Measurements from ENCODE around the gene HNRNPM. TPM values are rescaled to one million over a fixed set of nuclear protein-coding genes. Genes with fewer than 3 reads are reported as not detected.

Gene HNRNPM
- total and polyA plus RNA-seq, 2 donors (not counting 1 experiment from before 2014, with no cell fraction given): 137 to 221 TPM

DNA sequence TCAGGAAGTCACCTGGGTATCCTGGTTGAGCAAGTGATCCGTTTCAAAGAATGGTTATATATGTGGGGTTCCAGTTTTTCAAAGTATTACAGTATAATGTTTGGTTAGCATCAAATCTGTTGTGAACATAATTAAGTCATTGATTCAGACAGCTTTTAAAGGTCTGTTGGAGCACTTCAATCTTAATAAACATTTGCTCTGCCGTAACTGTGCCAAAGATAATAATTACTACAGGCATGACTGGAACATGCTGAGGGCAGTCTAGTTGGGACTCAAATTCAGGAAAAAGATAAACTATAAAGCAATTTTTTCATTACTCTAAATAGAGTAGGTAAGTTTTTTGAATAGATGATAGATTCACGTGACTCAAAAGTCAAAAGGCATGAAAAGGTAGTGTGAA lies 23.3 kb downstream of the HNRNPM start:
- intact Hi-C loops (cut with micrococcal nuclease): no loop called here
- CTCF ChIA-PET: interaction anchor here (1.4 kb wide), 1 partner anchor 15 kb away, joined by 3 read pairs; no protein-coding TSS in a partner anchor

DNA sequence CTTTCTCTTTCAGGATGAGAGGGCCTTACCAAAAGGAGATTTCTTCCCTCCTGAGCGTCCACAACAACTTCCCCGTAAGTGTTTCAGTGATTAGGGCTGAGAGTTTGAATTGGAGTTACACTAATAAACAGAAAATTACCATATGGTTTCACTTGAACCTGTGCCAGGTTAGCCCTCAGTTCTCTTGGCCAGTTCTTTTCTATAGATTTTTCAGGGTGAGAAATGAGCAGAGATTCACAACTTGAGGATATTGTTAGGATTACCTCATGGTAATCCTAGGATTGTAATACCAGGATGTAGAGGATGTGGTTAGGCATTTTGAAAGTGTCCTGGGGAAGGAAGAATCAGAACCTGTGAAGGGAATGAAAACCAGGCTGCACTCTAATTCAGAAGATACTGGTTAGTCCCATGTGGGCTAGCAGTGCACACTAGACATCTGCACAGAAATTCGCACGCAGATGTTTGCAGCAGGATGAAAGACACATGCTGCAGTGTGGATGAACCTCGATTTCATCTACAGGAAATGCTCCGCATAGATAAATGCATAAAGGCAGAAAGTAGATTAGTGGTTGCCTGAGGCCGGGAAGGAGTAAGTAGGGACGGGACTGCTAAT lies 24.1 kb downstream of the HNRNPM start:
- peaks cover 23 to 84% of the 10 kb centered on the region in 2 experiments for H3K36me3 ChIP-seq (replicated peaks in 1 of 2; ENCODE audit: control extremely low read depth in 1 of 2, control insufficient read depth in 1 of 2, extremely low read depth in 1 of 2, insufficient read depth in 2 of 2, low read length in 1 of 2)
- peaks cover 18% of the 10 kb centered on the region in 2 donors for H3K4me1 ChIP-seq (ENCODE audit: control insufficient read depth in 2 of 2, insufficient read depth in 2 of 2, low read length in 2 of 2)
- no peaks in the 10 kb centered on the region for H3K27me3 ChIP-seq (replicated peaks in 1 of 4; ENCODE audit: control extremely low read depth in 1 of 4, control insufficient read depth in 3 of 4, insufficient read depth in 4 of 4, low read length in 3 of 4)
- DNase-seq (no peak), ATAC-seq (ENCODE audit: low read depth) (no peak)
- H3K4me1 Mint-ChIP-seq: peaks cover 16% of the 10 kb centered on the region
- H2AFZ ChIP-seq (ENCODE audit: insufficient read depth, low read depth, low read length, poor library complexity, severe bottlenecking): no peak overlapping the region
- no peak overlapping the region for H3K9ac ChIP-seq (ENCODE audit: low read length)
- TF ChIP-seq EZH2 (IDR thresholded peaks at IDR 0.05; ENCODE audit: borderline replicate concordance, insufficient read depth, low read depth, low read length, poor library complexity, severe bottlenecking): no peak
- TF ChIP-seq, protein P1, sequence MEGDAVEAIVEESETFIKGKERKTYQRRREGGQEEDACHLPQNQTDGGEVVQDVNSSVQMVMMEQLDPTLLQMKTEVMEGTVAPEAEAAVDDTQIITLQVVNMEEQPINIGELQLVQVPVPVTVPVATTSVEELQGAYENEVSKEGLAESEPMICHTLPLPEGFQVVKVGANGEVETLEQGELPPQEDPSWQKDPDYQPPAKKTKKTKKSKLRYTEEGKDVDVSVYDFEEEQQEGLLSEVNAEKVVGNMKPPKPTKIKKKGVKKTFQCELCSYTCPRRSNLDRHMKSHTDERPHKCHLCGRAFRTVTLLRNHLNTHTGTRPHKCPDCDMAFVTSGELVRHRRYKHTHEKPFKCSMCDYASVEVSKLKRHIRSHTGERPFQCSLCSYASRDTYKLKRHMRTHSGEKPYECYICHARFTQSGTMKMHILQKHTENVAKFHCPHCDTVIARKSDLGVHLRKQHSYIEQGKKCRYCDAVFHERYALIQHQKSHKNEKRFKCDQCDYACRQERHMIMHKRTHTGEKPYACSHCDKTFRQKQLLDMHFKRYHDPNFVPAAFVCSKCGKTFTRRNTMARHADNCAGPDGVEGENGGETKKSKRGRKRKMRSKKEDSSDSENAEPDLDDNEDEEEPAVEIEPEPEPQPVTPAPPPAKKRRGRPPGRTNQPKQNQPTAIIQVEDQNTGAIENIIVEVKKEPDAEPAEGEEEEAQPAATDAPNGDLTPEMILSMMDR (IDR thresholded peaks at IDR 0.05): no peak
- 97% methylated on average over 5 of the region's 8 CpGs for WGBS (ENCODE audit: insufficient coverage)
- H3K79me2 ChIP-seq (ENCODE audit: control insufficient read depth, insufficient read depth, low read length): peaks cover 70% of the 10 kb centered on the region
- H3K4me3 ChIP-seq (ENCODE audit: control extremely low read depth in 1 of 5, extremely low read depth in 1 of 5, insufficient read depth in 1 of 5, low read depth in 2 of 5, low read length in 4 of 5): no peak overlapping the region
- ChIA-PET POLR2A (no interaction called here), CTCF (interaction anchor here (1.4 kb wide), 1 partner anchor 16 kb away, joined by 3 read pairs; no protein-coding TSS in a partner anchor)
- H3K27ac Mint-ChIP-seq: no peak overlapping the region
- no peaks in the 10 kb centered on the region for H3K9me3 Mint-ChIP-seq (ENCODE audit: insufficient read depth)
- no peaks in the 10 kb centered on the region for H3K27me3 Mint-ChIP-seq
- no peak overlapping the region for H3K4me3 Mint-ChIP-seq
- H4K20me1 ChIP-seq (ENCODE audit: control insufficient read depth, insufficient read depth, low read length, poor library complexity, severe bottlenecking): peaks cover 60% of the 10 kb centered on the region
- no peaks in the 10 kb centered on the region for H3K9me3 ChIP-seq (ENCODE audit: control extremely low read depth in 1 of 3, control insufficient read depth in 2 of 3, insufficient read depth in 1 of 3, low read length in 2 of 3)
- H3K27ac ChIP-seq (ENCODE audit: low read length in 2 of 2): no peak overlapping the region
- intact Hi-C loops (cut with micrococcal nuclease): no loop called here
- H3K4me2 ChIP-seq (replicated peaks; ENCODE audit: low read depth, low read length, poor library complexity, severe bottlenecking): no peak overlapping the region

More for the DNA sequence above, 23.3 kb downstream of the HNRNPM start:
- no peaks in the 10 kb centered on the region for H3K9me3 Mint-ChIP-seq (ENCODE audit: insufficient read depth)
- no peak overlapping the region for H3K4me3 ChIP-seq (ENCODE audit: control extremely low read depth in 1 of 5, extremely low read depth in 1 of 5, insufficient read depth in 1 of 5, low read depth in 2 of 5, low read length in 4 of 5)
- peaks cover 11% of the 10 kb centered on the region in 2 donors for H3K4me1 ChIP-seq (ENCODE audit: control insufficient read depth in 2 of 2, insufficient read depth in 2 of 2, low read length in 2 of 2)
- H3K79me2 ChIP-seq (ENCODE audit: control insufficient read depth, insufficient read depth, low read length): peaks cover 78% of the 10 kb centered on the region
- H3K27me3 Mint-ChIP-seq: no peaks in the 10 kb centered on the region
- H3K27ac ChIP-seq (ENCODE audit: low read length in 2 of 2): no peak overlapping the region
- no peak overlapping the region for H3K4me2 ChIP-seq (replicated peaks; ENCODE audit: low read depth, low read length, poor library complexity, severe bottlenecking)
- DNase-seq: no peak
- ATAC-seq (ENCODE audit: low read depth): no peak
- no peaks in the 10 kb centered on the region for H3K27me3 ChIP-seq (replicated peaks in 1 of 4; ENCODE audit: control extremely low read depth in 1 of 4, control insufficient read depth in 3 of 4, insufficient read depth in 4 of 4, low read length in 3 of 4)
- POLR2A ChIA-PET: no interaction called here
- no CpG with 5 or more reads among the region's 3 CpGs for WGBS (ENCODE audit: insufficient coverage)
- H3K9me3 ChIP-seq (ENCODE audit: control extremely low read depth in 1 of 3, control insufficient read depth in 2 of 3, insufficient read depth in 1 of 3, low read length in 2 of 3): no peaks in the 10 kb centered on the region
- peaks cover 63% of the 10 kb centered on the region for H4K20me1 ChIP-seq (ENCODE audit: control insufficient read depth, insufficient read depth, low read length, poor library complexity, severe bottlenecking)
- TF ChIP-seq, protein P1 (IDR thresholded peaks at IDR 0.05): no peak
- TF ChIP-seq EZH2 (IDR thresholded peaks at IDR 0.05; ENCODE audit: borderline replicate concordance, insufficient read depth, low read depth, low read length, poor library complexity, severe bottlenecking): no peak
- peaks cover 10% of the 10 kb centered on the region for H3K4me1 Mint-ChIP-seq
- no peak overlapping the region for H2AFZ ChIP-seq (ENCODE audit: insufficient read depth, low read depth, low read length, poor library complexity, severe bottlenecking)
- H3K9ac ChIP-seq (ENCODE audit: low read length): no peak overlapping the region
- H3K27ac Mint-ChIP-seq: no peak overlapping the region
- no peak overlapping the region for H3K4me3 Mint-ChIP-seq
- peaks cover 23 to 91% of the 10 kb centered on the region in 2 experiments for H3K36me3 ChIP-seq (replicated peaks in 1 of 2; ENCODE audit: control extremely low read depth in 1 of 2, control insufficient read depth in 1 of 2, extremely low read depth in 1 of 2, insufficient read depth in 2 of 2, low read length in 1 of 2)

All from B cell (primary cell).